HG03175 (cell line): ENCODE data around the gene DEPP1.
A peak's percentile ranks its signal among the peaks of the same experiment; 100 is the strongest.

ENCODE experiments used
- ATAC-seq: cut with Tn5 transposase; IDR thresholded peaks from one replicate; pipeline ENCODE4 v1.9.1; 2021; ENCODE audit warnings: mild to moderate bottlenecking, moderate library complexity; ENCODE audit not compliant: unreplicated experiment

Gene DEPP1

GRCh38 chr10:44955413-44956070 is 23.1 kb downstream of the DEPP1 start:
- no peak for ATAC-seq

DNA sequence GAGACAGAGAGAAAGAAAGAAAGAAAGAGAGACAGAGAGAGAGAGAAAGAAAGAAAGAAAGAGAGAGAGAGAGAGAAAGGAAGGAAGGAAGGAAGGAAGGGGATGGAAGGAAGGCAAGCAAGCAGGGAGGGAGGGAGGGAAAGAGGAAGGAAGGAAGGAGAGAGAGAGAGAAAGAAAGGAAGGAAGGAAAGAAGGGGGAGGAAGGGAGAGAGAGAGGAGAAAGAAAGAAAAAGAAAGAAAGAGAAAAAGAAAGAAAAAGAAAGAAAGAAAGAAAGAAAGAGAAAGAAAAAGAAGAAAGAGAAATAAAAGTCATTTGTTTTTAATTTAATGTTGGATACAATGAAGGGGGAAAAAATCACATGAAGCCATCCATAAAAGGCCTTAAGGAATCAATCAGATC is 23.6 kb downstream of the DEPP1 start:
- ATAC-seq, result no peak

DNA sequence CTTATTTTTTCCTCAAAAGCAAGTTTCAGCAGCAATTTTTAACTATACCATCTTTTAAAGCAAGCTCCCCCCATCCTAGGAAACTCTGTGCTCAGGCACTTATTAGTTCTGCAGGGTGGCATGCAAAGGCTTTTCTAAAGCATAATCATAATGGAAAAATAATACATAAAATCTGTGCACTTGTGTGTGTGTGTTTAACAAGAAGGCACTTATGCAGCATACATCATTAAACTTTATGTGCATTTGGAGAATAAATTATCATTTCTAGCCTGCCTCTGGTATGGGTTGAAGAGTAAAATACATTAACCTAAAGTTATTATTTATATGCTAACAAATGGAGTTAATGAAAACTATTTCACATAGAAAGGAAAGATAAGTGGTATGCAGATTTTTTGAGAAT is 24.6 kb downstream of the DEPP1 start:
- ATAC-seq, result no peak

DNA sequence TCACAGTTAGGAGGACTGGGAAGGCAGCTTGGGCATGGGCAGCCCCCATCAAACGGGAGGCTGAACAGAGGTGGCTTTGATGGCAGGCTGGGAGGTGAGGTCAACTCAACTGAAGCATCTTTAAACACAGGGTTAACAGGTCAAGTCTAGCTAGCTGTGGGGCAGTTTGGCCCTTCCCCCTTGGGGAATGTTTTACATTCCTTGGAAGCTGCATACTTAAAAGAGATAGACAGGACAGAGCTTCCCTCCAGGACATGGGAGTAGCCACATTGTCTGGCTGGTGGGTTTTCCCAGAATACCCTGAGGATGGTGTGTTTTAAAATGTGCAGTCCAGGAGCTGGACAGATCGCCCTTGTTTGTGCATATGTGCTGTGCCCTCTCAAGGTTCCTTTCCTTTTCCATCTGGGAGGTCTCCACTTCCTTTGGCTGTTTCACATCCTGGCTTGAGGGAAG is 25.8 kb downstream of the DEPP1 start:
- no peak for ATAC-seq

DNA sequence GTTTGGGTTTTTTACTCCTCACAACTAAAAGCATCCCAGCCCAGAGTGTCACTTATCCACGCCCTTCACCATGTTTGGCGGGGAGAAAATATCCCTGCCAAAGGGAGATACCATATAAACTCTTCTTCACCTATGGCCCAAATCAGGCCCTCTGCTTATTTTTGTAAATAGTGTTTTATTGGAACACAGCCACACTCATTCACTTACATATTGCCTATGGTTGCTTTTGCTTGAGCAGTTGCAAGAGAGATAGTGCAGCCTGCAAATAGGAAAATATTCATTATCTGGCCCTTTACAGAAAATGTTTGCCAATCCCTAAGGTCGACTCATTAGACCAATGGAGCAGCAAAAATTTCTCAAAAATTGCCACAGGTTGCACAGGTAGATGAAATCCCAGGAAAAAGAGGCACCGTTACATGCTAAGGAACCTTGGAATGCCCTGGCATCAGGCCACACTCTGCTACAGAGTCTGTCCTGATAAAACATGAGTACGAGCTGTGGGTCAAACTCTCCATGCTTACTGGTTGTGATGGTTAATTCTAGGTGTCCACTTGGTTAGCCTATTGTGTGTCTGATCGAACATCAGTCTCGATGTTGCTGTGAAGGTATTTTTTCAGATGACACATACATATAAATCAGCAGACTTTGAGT is 26.9 kb downstream of the DEPP1 start:
- ATAC-seq, result no peak

GRCh38 chr10:44950326-44951225 is 28.0 kb downstream of the DEPP1 start:
- ATAC-seq, result no peak

GRCh38 chr10:44949915-44950314 is 28.7 kb downstream of the DEPP1 start:
- no peak for ATAC-seq

GRCh38 chr10:44949127-44949802 is 29.3 kb downstream of the DEPP1 start:
- no peak for ATAC-seq

DNA sequence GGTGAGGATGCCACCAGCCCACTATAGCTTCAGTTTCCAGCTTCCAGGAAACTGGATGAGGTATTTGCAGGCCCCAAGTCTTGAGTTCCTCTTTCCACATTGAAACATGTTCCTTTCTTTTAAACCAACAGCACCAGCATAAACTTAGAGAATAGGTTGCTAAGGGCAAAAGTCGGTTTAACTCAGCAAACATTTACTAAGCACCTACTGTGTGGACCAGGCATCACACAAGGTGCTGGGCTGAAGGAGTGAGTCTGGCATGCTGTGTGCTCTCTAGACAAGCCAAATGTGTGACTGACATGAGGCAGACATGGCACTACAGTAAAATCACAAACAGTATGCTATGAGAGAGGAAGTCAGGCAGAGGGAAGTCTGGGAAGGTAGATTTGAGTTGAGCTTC is 30.0 kb downstream of the DEPP1 start:
- ATAC-seq, result no peak

- peak; percentile 56 for ATAC-seq
Observed at GRCh38 chr10:44947371-44948152, 31.0 kb downstream of the DEPP1 start.

DNA sequence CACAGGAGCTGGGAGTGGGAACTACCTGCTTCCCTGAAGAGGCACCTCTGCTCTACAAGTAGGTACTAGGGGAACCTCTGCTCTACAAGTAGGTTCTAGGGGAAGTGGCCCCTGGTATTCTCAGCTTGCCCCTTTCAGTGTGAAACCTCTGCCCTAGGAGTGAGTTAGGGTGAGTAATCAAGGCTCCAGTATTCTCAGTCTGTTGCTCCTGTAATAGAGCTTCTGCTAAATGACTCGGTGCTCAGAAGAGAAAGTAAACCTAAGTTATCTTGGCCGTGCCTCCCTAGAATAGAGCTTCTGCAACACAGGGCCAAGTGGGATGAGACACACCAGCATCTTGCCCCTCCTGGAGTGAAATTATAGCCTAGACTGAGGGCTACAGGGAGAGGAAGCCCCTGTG is 32.4 kb downstream of the DEPP1 start:
- ATAC-seq, result peak; percentile 59

DNA sequence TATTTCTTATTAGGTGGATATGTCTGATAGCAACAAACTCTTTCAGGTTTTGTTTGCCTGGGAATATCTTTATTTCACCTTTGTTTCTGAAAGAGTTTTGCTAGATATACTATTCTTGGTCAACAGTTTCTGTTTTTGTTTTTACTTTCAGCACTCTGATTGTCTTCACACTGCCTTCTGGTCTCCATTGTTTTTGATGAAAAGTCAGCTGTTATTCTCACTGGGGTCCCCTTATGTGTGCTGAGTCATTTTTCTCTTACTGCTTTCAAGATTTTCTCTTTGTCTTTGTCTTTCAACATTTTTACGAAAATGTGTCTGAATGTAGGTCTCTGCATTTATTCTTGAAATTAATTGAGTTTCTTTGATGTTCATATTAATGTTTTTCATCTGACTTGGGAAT is 34.3 kb downstream of the DEPP1 start:
- no peak for ATAC-seq

GRCh38 chr10:44939691-44940401 is 38.8 kb downstream of the DEPP1 start:
- ATAC-seq, result no peak

- no peak for ATAC-seq
Observed at GRCh38 chr10:44938956-44939355, 39.7 kb downstream of the DEPP1 start.

- ATAC-seq, result no peak
Observed at GRCh38 chr10:44937196-44938005, 41.2 kb downstream of the DEPP1 start.

GRCh38 chr10:44936314-44936975 is 42.2 kb downstream of the DEPP1 start:
- no peak for ATAC-seq

GRCh38 chr10:44935966-44936295 is 42.7 kb downstream of the DEPP1 start:
- no peak for ATAC-seq

GRCh38 chr10:44935201-44935965 is 43.2 kb downstream of the DEPP1 start:
- no peak for ATAC-seq
